GM19372 (cell line): ENCODE results near the gene CBFA2T2.
"Not testable (repeated sequence)": the region's sequence is repeated elsewhere in the genome, so short reads cannot be mapped to it uniquely, and the experiment has no call there.

Experiments
- ATAC-seq: cut with Tn5 transposase; IDR thresholded peaks from one replicate; pipeline ENCODE4 v1.9.1; 2021; ENCODE audit warnings: mild to moderate bottlenecking, low read depth, moderate library complexity; ENCODE audit not compliant: unreplicated experiment

CBFA2T2 gene

DNA sequence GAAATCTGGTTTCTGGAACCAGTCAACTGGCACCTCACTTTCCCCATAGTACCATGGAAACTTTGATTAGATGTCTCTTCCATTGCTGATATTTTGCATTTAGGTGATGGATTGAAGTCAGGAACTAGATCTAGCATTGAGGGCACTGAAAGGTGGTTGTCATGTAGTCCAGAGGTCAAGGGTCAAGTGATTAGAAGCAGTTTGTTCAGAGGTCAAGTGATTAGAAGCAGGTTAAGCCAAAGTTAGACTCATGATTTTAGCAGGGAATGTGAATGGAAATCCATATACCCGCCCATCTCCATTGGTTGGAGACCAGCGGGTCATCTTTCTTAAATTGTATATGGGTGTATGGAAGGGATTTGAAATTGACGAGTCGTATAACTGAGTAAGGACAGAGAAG, 51.2 kb downstream of the CBFA2T2 start:
- ATAC-seq: no peak

DNA sequence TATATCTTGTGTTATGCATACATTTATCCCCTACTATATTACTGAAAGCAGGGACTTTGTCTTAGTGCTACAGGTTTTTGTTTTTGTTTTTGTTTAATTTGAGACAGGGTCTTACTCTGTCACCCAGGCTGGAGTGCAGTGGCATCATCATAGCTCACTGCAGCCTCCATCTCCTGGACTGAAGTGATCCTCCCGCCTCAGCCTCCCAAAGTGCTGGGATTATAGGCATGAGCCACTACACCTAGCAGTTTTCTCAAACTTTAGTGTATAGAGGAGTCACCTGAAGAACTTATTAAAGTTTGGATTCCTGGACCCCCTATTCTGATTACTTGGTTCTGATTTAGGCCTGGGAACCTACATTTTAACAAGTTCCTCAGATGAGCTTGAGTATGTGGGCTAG, 51.9 kb downstream of the CBFA2T2 start:
- no peak for ATAC-seq

DNA sequence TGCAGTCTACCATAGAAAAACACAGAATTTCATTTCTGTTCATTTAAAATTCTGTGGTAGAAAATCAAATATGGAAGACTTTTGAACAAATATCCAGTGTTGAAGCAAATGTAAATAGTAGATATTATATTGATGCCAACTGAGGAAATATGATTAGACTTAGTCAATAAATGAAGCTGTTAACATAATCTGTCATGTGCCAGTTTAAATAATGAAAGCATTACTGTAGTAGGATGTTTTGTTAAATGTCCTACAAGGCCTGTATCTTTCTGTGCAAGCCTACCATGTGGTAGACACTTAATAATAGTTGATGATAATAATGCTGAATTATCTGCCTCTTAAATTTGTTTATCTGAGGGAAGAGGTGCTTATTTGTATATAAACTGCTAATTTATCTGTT, 55.9 kb downstream of the CBFA2T2 start:
- ATAC-seq: no peak

DNA sequence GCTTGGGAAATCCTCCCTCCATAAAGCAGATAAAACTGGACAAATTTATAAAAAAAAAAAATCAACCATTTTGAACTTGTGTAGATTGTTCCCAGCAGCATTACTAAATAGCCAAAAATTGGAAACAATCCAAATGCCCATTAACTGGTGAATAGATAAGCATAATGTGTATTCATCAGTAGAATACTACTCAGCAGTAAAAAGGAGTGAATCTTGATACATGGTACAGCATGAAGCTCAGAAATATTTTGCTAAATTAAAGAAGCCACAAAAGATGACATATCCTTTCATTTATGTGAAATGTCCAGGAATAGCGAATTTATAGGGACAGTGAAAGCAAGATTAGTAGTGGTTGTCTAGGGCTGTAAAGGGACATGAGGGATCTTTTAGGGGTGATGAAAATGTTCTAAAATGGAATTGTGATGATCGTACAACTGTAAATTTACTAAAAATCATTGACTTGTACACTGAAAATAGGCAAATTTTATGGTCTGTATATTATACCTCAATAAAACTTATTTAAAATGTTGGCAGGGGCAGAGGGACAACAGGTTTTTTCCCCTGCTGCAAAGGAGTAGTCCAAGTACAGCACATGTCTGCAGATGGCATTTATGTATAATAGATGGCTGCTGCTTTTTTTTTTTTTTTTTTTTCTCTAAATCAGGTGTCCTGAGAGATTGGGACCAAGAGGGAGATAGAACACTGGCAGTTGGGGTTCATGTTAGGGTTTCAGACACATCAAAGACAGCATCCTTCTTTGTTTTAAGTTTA, 59.5 kb downstream of the CBFA2T2 start:
- ATAC-seq: no peak

DNA sequence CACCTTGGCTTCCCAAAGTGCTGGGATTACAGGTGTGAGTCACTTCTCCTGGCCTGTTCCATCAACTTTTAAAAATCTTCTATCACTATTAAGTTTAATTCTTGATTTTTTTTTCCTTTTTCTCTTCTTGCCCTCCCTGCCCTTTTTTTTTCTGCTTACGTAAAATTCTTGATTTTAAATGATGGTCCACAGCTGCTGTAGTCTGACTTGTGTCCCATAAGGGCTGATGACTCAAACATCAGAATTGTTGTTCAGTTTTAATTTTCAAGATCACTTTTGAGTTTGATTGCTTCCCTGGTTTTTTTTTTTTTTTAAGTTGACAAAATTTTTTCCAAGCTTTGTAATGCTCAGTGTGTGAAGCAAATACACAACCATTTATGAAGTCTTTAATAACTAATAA, 61.9 kb downstream of the CBFA2T2 start:
- ATAC-seq: no peak

DNA sequence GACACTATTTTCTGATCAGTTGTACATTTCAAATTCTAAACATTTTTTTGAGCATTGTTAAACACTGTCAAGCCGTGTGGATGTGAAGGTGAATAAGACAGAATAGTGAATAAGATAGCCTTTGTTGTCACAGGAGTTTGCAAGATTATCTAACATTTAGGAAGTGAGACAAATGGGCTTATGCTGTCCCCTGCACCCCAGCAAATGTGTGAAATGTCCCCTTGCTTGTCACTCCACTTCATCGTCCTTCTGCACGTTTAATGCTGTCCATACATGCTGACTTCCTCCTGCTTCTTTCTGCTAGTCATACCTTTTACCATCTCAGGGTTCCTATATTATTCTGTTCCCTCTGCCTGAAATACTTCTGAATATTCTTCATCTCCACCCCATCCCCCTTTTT, 62.6 kb downstream of the CBFA2T2 start:
- ATAC-seq: no peak

DNA sequence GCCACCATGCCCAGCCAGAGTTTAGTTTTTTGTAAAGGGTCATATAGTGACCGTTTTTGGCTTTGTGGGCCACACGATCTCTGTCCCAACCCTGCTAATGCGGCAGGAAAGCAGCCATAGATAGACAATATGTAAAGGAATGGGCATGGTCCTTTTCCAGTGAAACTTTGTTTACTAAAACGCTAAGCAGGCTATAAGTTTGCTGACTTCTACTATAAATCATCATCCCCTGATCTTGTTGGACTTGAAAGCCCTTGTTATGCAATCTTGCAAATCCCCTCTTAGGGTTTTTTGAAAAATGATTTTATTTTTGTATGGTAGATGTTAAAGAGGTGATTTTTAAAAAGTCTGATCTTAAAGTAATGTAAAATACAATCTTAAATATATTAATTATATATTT, 63.6 kb downstream of the CBFA2T2 start:
- ATAC-seq: no peak

DNA sequence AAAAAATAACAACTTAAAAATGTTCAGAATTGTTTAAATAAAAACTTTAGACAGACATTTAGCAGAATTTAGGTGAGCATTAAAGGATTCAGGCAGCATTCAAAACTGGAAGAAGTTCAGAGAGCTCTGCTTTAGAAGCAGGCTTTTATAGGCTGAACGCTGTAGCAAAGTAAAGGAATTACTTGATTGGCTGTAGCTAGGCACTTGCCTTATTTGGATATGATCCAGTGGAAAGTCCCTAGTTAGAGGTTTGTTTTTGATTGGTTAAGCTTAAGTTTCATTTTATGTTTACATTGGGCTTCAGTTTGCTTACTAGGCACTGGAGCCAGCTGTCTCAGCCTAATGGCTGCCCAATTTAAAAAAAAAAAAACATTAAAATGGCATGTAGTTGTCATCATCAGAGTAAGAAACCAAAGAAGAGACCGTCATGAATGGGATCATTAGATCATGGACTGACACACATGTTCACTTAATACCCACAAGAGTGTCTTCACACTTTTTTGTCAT, 65.1 kb downstream of the CBFA2T2 start:
- peak; percentile 90 for ATAC-seq

DNA sequence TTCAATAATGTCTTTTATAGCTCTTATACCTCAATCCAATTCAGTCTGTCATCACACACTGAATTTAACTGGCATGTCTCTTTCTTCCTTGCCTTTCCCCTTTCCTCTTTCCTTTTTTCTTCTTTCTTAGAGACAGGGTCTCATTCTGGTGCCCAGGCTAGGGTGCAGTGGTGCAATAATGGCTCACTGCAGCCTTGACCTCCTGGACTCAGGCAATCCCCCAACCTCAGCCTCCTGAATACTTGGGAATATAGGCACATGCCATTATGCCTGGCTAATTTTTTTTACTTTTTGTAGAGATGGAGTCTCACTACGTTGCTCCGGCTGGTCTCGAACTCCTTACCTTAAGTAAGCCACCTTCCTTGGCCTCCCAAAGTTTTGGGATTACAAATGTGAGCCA, 65.9 kb downstream of the CBFA2T2 start:
- ATAC-seq: no peak

DNA sequence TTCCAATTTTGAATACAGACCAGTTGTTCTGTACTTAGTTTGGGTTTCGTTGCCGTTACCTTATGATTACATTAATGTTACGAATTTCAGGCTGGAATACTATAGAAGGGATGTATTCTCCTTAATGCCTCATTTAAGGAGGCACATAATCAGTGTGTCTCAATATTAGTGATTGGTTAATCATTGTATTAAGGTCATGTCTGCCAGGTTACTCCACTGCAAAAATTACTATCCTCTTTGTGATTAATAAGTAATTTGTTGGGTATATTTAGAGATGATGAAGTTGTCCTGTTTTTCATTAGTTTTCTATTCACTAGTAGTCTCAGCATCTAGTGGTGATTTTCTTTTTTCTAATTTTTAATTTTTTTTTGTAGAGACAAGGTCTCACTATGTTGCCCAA, 66.3 kb downstream of the CBFA2T2 start:
- ATAC-seq: no peak

DNA sequence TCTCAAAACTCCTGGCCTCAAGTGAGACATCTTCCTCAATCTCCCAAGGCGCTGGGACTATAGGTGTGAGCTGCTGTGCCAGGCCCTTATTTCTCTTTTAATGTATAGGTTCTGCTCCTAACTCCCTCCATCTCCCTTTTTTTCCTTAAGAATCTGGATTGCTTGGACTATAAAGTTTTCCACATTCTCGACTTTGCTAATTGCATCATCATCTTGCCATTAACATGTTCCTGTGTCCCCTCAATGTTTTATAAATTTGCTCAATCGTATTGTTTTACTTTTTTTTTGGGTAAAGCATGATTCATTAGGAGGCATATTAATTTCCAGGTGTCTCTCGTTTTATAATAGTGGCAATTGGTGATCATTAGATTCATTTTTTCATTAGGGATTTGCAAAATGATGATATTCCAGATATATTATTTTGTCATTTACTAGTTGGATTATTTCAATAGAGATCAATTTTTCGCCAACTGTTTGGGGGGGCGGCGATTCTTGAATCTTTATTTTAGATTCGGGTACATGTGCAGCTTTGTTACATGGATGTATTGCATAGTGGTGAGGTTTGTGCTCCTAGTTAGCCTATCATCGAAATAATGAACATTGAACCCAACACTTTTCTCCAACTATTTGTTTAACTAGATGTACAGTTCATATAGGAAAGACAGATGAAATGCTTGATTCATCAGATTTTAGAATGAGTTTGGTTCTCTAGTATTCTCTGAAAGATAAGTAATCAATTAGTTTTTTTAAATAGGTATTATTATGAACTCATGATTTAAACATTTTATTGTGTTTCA, 68.7 kb downstream of the CBFA2T2 start:
- ATAC-seq: no peak

DNA sequence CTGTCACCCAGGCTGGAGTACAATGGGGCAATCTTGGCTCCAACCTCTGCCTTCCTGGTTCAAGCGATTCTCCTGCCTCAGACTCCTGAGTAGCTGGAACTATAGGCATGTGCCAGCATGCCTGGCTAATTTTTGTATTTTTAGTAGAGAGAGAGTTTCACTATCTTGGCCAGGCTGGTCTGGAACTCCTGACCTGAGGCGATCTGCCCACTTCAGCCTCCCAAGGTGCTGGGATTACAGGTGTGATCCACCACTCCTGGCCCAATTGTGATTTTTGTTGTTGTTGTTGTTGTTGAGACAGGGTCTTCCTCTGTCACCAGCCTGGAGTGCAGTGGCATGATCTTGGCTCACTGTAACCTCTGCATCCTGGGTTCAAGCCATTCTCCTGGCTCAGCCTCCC, 69.3 kb downstream of the CBFA2T2 start:
- ATAC-seq: no peak

DNA sequence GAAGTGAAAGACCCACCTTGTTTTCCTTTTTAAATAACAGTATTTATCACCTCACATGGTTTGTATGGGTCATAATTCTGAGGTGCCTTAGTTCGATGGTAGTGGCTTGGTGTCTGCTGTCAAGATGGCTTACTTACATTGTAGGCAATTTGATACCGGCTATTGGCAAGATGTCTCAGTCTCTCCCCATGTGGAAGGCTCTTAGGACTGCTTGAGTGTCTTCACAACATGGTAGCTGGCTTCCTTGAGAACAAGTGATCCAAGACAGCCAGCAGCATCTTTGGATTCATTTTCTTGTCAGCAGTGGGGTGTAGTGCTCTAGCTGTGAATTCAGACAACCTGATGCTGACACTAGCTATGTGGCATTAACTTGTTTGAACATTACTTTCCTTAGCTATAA, 70.1 kb downstream of the CBFA2T2 start:
- no peak for ATAC-seq

DNA sequence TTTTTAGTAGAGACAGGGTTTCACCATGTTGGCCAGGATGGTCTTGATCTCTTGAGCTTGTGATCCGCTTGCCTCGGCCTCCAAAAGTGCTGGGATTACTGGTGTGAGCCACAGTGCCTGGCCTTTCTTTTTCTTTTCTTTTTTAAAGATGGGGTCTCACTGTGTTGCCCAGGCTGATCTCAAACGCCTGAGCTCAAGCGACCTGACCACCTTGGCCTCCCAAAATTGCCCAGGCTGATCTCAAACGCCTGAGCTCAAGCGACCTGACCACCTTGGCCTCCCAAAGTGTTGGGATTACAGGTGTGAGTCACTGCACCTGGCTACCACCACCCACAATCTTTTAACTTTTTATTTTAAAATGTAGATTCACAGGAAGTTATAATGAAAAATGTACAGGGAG, 71.2 kb downstream of the CBFA2T2 start:
- not testable (repeated sequence) for ATAC-seq

DNA sequence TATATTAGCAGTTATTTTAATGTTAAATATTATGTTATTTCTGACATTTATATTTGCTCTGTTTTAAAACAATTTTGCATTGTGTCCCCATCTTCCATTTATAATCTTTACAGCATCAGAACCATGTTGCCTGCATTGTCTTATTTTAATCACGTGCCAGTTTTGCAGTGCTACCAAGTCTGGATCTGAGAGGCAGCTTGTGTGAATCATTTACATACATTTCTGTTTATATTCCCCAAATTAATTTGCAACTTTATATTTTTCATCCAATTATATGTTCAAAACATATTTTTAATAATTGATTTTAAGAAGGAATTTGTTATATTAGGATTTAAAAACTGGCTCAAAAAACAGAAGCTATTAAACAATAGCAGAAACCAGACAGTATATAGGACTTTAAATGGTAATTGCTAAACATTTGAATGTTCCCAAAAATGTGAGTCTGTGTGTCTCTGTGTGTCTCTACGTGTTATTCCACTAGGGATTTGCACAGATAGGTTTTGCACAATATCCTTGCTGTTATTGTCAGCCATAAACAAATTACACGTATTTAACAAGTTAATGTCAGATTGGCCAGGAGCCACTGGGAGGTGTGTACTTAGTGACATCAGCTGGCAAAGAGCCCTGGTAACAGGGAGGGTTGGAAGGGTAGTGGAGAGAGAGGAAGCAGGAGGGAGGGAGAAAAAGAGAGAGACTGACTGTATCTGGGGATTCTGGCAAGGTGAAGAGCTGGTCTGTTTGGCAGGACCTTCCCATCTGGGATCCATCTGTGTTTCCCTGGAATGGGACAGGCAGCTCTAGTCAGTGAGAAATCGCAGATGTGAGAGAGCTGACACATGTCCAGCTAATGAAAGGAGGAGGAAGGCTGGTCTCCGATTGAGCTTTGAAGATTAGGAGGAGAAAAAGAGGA, 72.1 kb downstream of the CBFA2T2 start:
- ATAC-seq: no peak

DNA sequence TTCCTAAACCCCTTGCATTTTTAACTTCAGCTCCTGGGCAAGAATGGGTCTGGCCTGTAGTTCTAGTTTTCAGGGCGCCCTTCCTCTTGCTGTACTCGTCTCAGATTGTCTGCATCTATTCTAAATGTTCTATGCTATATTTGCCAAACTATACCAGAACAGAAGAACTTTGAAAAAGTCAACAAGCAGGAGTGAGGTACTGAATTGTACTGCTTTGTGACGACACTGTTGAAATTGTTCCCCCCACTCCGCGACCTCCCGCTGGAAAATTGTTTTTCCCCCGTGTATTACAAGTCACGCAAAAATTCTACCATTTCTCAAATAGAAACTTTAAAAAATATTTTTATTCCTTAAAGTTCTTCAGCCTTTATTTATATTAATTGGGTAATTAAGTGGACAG, 73.9 kb downstream of the CBFA2T2 start:
- ATAC-seq: no peak

DNA sequence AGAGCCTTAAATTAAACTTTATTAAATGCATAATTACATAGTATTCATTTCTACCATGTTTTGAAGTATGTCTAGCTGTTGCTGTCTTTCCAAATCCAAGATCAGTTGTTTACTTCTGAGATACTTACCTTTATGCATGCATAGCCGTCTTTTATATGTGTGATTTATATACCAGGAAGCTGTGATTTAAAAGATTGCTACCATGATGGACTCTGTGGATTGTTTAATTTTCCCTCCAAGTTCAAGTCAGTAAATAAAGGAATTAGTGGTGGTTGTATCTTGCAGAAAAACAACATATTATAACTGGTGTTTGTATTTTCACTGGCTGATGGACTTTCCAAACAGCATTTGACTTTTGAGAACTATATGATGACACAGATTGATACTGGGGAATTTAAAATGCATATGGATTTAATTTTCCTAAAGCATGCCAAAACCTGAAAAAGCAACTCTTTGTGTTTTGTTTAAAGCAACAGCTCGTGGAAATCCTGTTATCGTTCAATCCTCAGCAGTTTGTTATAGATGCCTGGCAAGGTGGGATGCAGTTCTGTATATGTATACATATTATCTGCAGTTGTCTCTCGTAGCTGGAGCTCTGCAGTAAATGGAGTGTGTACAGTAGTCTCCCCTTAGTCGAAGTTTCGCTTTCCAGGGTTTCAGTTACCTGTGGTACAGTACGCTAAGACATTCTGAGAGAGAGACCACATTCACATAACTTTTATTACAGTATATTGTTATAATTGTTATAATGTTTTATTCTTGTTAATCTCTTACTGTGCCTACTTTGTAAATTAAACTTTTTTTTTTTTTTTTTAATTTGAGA, 77.1 kb downstream of the CBFA2T2 start:
- ATAC-seq: no peak

DNA sequence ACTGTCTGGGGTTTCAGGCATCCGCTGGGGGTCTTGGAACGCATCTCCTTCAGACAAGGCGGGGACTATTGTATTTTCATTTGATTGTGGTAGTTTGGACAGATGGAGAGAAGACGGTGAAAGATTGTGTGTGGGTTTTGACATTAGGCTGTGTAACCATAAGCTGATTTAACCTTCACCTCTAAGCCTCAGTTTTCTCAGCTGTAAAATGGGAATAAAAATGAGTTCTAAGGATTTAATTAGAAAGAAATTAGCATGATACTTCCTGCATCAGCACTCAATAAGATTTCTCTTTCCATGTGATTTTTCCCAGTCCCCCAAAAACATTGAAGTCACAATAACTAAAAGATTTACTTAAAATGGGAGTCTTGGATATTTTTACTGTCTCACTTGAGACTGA, 78.1 kb downstream of the CBFA2T2 start:
- no peak for ATAC-seq

DNA sequence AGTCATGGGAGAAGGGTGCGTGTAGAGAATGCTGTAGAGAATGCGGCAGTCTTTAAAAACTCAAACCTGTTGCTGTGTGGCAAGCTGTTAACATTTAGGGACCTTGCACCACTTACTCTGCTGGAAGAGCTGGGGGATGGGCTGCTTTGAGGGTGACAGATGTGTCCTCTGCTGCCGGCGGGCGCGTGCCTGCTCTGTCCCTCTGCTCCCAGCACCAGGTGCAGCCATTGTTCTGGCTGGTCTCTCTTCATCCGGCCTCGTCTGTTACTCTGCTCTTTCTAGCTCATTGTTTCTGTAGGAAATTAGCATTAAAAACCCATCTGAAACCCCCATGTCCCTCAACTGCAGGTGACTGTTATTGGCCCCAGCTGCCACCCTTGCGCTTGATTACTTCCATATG, 78.5 kb downstream of the CBFA2T2 start:
- ATAC-seq: no peak
